Mesenchymal stem cell (in vitro differentiated cells and primary cell): Measurements from ENCODE around the gene C17orf114.

ENCODE experiments used
- DNase-seq: peaks from one replicate; pipeline ENCODE4 v3.0.0-alpha.2; 2013
- H2AFZ ChIP-seq: one replicate; pipeline ENCODE4 v1.6.1; 2013; ENCODE audit warnings: low read depth, mild to moderate bottlenecking, control low read depth, inconsistent platforms, low read length, moderate library complexity
- H2AK5ac ChIP-seq: 2 replicates; pipeline ENCODE4 v1.6.1; 2013; ENCODE audit warnings: low read length, moderate library complexity, mild to moderate bottlenecking, inconsistent platforms; ENCODE audit not compliant: severe bottlenecking
- H2BK120ac ChIP-seq: one replicate; pipeline ENCODE4 v1.6.1; 2013; ENCODE audit warnings: low read depth, mild to moderate bottlenecking, inconsistent platforms, low read length, moderate library complexity
- H2BK12ac ChIP-seq, 2 experiments: one replicate each; pipeline ENCODE4 v1.6.1; 2013; ENCODE audit warnings: inconsistent platforms in 2 of 2, low read length in 2 of 2, mild to moderate bottlenecking in 2 of 2, moderate library complexity in 2 of 2, control low read depth in 1 of 2
- H2BK15ac ChIP-seq: one replicate; pipeline ENCODE4 v1.6.1; 2013; ENCODE audit warnings: mild to moderate bottlenecking, low read depth, inconsistent platforms; ENCODE audit not compliant: poor library complexity, severe bottlenecking
- H2BK5ac ChIP-seq: 2 replicates; pipeline ENCODE4 v1.6.1; 2013; ENCODE audit warnings: low read depth, mild to moderate bottlenecking, low read length, control low read depth, inconsistent platforms; ENCODE audit not compliant: poor library complexity, severe bottlenecking
- H3K14ac ChIP-seq, 2 experiments: one replicate each; pipeline ENCODE4 v1.6.1; 2013; ENCODE audit warnings: inconsistent platforms in 2 of 2, low read length in 2 of 2, control low read depth in 1 of 2, mild to moderate bottlenecking in 1 of 2, moderate library complexity in 1 of 2
- H3K18ac ChIP-seq, 2 experiments: one replicate each; pipeline ENCODE4 v1.6.1; 2013; ENCODE audit warnings: inconsistent platforms in 2 of 2, low read length in 2 of 2, control low read depth in 1 of 2, low read depth in 1 of 2, mild to moderate bottlenecking in 1 of 2
- H3K23ac ChIP-seq, 2 experiments: one replicate each; pipeline ENCODE4 v1.6.1; 2013; ENCODE audit warnings: inconsistent platforms in 2 of 2, low read length in 2 of 2, mild to moderate bottlenecking in 2 of 2, moderate library complexity in 2 of 2, control low read depth in 1 of 2
- H3K27ac ChIP-seq: 2 replicates; pipeline ENCODE4 v1.5.1; 2013; ENCODE audit warnings: mild to moderate bottlenecking, moderate library complexity, low read length, control low read depth, inconsistent platforms; ENCODE audit not compliant: poor library complexity, severe bottlenecking
- H3K27me3 ChIP-seq, 2 experiments: 2 replicates each; pipeline versions ENCODE4 v1.6.1 to v1.7.0; 2013; ENCODE audit warnings: low read length in 2 of 2, mild to moderate bottlenecking in 2 of 2, moderate library complexity in 2 of 2, control low read depth in 1 of 2, inconsistent platforms in 1 of 2; ENCODE audit not compliant: control insufficient read depth in 1 of 2, insufficient read depth in 1 of 2
- H3K36me3 ChIP-seq, 2 experiments: 2 replicates each; pipeline versions ENCODE4 v1.6.1 to v1.7.0; 2013; ENCODE audit warnings: low read length in 2 of 2, control low read depth in 1 of 2, inconsistent platforms in 1 of 2, low read depth in 1 of 2, mild to moderate bottlenecking in 1 of 2; ENCODE audit not compliant: insufficient read depth in 2 of 2, control insufficient read depth in 1 of 2
- H3K4ac ChIP-seq, 2 experiments: one replicate each; pipeline ENCODE4 v1.6.1; 2013; ENCODE audit warnings: inconsistent platforms in 2 of 2, low read length in 2 of 2, mild to moderate bottlenecking in 2 of 2, moderate library complexity in 2 of 2, control low read depth in 1 of 2, low read depth in 1 of 2
- H3K4me1 ChIP-seq: 2 replicates; pipeline ENCODE4 v1.6.1; 2013; ENCODE audit warnings: low read depth, low read length, control low read depth; ENCODE audit not compliant: control insufficient read depth, insufficient read depth
- H3K4me2 ChIP-seq: 2 replicates; pipeline ENCODE4 v1.6.1; 2013; ENCODE audit warnings: low read length, mild to moderate bottlenecking, inconsistent platforms; ENCODE audit not compliant: poor library complexity, severe bottlenecking
- H3K4me3 ChIP-seq, 2 experiments: 2 replicates each; pipeline versions ENCODE4 v1.5.1 to v1.7.0; 2013; ENCODE audit warnings: low read length in 2 of 2, mild to moderate bottlenecking in 2 of 2, control low read depth in 1 of 2, low read depth in 1 of 2; ENCODE audit not compliant: insufficient read depth in 1 of 2
- H3K79me1 ChIP-seq: replicated peaks from 2 replicates; pipeline ENCODE4 v1.6.1; 2013; ENCODE audit warnings: mild to moderate bottlenecking, control low read depth, low read length, inconsistent platforms; ENCODE audit not compliant: poor library complexity, severe bottlenecking
- H3K9ac ChIP-seq: 2 replicates; pipeline ENCODE4 v1.7.0; 2013; ENCODE audit warnings: mild to moderate bottlenecking, low read length, moderate library complexity
- H3K9me3 ChIP-seq: 2 replicates; pipeline ENCODE4 v1.7.0; 2013; ENCODE audit warnings: mild to moderate bottlenecking, low read length; ENCODE audit not compliant: control insufficient read depth
- H4K8ac ChIP-seq: one replicate; pipeline ENCODE4 v1.6.1; 2013; ENCODE audit warnings: inconsistent platforms, mild to moderate bottlenecking, low read length, moderate library complexity
- H4K91ac ChIP-seq: one replicate; pipeline ENCODE4 v1.6.1; 2013; ENCODE audit warnings: mild to moderate bottlenecking, low read length, inconsistent platforms
- WGBS: methylation state at CpG from one replicate; pipeline ENCODE4 v1.1.7; 2013; ENCODE audit warnings: mixed read lengths; 5-methylcytosine and 5-hydroxymethylcytosine counted together

Gene C17orf114

DNA sequence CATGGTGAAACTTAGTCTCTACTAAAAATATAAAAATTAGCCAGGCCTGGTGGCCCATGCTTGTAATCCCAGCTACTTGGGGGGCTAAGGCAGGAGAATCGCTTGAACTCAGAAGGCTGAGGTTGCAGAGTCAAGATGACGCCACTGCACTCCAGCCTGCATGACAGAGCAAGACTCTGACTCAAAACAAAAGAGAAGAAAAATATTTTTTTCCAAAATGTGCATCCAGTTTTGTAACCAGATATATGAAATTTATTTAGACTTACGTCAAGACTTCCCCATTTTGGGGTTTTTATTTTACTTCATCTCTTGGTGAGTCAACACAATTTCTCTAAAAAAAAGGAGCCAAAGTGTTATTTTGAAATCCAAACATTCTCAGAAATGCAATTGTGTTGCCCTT is 35.9 kb downstream of the C17orf114 start:
- no peak overlapping the region for H3K14ac ChIP-seq

DNA sequence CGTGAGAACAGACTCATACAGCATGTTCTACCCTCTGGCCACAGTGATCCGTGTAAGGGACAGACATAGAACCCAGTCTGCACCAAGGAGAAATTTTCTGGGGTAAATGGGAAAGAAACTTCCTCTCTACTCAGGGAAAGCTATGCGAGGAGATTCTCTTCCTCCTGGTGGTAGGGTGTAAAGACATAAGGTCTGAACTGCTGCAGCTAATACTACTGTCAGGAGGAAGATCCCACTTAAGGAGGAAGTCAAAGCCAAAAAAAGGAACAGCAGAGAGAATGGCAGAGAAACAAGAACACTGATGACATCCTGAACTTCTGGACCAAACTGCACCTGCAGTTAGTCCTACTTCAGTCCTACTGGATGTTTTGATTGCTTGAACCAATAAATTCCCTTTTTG is 37.5 kb downstream of the C17orf114 start:
- Histone ChIP-seq H3K27me3 (peaks cover 5 to 14% of the 10 kb centered on the region in 2 experiments), H3K14ac (no peak overlapping the region), H3K79me1 (no peaks in the 10 kb centered on the region), H3K9me3 (no peaks in the 10 kb centered on the region), H2AFZ (no peak overlapping the region), H3K27ac (no peak overlapping the region), H2BK15ac (no peak overlapping the region), H4K8ac (no peak overlapping the region), H3K4me1 (no peaks in the 10 kb centered on the region), H3K4me3 (no peak overlapping the region), H2BK12ac (no peak overlapping the region), H3K4ac (no peak overlapping the region), H2BK5ac (no peak overlapping the region), H3K23ac (no peak overlapping the region), H3K9ac (no peak overlapping the region), H3K36me3 (no peaks in the 10 kb centered on the region), H3K4me2 (no peak overlapping the region), H4K91ac (no peak overlapping the region), H2AK5ac (no peak overlapping the region), H2BK120ac (no peak overlapping the region), H3K18ac (no peak overlapping the region)
- 82% methylated on average over 3 of the region's 3 CpGs for WGBS
- no peak for DNase-seq

More for the DNA sequence above, 35.9 kb downstream of the C17orf114 start:
- Histone ChIP-seq H3K4me3 (no peak overlapping the region), H4K91ac (no peak overlapping the region), H3K9me3 (no peaks in the 10 kb centered on the region), H2BK12ac (no peak overlapping the region), H2AK5ac (no peak overlapping the region), H3K9ac (no peak overlapping the region), H3K4me2 (no peak overlapping the region), H3K79me1 (no peaks in the 10 kb centered on the region), H2BK5ac (no peak overlapping the region), H3K23ac (no peak overlapping the region), H3K18ac (no peak overlapping the region), H3K36me3 (no peaks in the 10 kb centered on the region), H3K4me1 (no peaks in the 10 kb centered on the region), H2BK120ac (no peak overlapping the region), H3K27ac (no peak overlapping the region), H2BK15ac (no peak overlapping the region), H3K27me3 (peaks cover 9 to 15% of the 10 kb centered on the region in 2 experiments), H4K8ac (no peak overlapping the region), H3K4ac (no peak overlapping the region), H2AFZ (no peak overlapping the region)
- 83% methylated on average over 2 of the region's 3 CpGs for WGBS
- DNase-seq: no peak

DNA sequence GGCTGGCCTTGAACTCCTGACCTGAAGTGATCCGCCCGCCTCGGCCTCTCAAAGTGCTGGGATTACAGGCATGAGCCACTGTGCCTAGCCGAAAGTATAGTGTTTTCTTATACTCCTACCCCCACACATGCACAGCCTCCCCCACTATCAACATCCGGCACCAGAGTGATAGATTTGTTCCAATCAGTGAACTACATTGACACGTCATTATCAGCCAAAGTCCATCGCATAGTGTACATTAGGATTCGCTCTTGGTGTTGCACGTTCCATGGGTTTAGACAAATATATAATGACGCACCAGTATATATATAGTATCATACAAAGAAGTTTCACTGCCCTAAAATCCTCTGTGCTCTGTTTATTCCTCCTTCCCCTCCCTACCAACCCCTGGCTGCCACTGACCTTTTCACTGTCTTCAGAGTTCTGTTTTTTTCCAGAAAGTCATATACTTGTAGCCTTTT is 42.3 kb downstream of the C17orf114 start:
- WGBS: 95% methylated on average over 10 of the region's 10 CpGs
- no peak overlapping the region for H3K23ac ChIP-seq
- no peak overlapping the region for H3K18ac ChIP-seq
- no peak overlapping the region for H3K4ac ChIP-seq
- H3K27ac ChIP-seq: no peak overlapping the region
- H2BK120ac ChIP-seq: no peak overlapping the region
- H4K91ac ChIP-seq: no peak overlapping the region
- H3K9ac ChIP-seq: no peak overlapping the region
- H4K8ac ChIP-seq: no peak overlapping the region
- H2AFZ ChIP-seq: no peak overlapping the region
- no peak overlapping the region for H3K4me3 ChIP-seq
- H2BK5ac ChIP-seq: no peak overlapping the region
- DNase-seq: no peak
- no peak overlapping the region for H2BK12ac ChIP-seq
- H3K4me1 ChIP-seq: no peaks in the 10 kb centered on the region
- H3K4me2 ChIP-seq: no peak overlapping the region
- H3K79me1 ChIP-seq: no peaks in the 10 kb centered on the region
- H2AK5ac ChIP-seq: no peak overlapping the region
- no peaks in the 10 kb centered on the region for H3K36me3 ChIP-seq
- peaks cover 20 to 48% of the 10 kb centered on the region in 2 experiments for H3K27me3 ChIP-seq
- H3K9me3 ChIP-seq: no peaks in the 10 kb centered on the region
- no peak overlapping the region for H3K14ac ChIP-seq
- no peak overlapping the region for H2BK15ac ChIP-seq

DNA sequence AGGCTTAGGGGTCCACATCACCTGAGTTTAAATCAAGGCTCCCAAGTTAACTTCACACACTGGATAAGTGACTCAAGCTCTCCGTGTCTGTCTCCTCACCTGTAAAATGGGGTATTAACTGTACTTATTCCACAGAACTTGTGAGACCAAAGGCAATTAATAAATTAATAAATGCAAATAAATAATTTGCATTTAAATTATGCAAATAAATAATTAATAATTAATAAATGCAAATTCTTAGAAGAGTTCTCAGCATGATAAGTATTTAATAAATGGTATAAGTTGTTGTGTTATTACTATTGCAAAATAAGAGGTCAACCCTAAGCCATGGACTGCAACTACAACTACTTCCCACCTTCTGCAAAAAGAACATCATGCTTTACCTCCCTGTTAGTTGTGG is 48.7 kb downstream of the C17orf114 start:
- Histone ChIP-seq H3K4ac (no peak overlapping the region), H3K79me1 (no peaks in the 10 kb centered on the region), H3K9me3 (no peaks in the 10 kb centered on the region), H3K18ac (no peak overlapping the region), H2BK12ac (no peak overlapping the region), H3K14ac (no peak overlapping the region), H2AFZ (no peak overlapping the region), H2BK15ac (no peak overlapping the region), H2BK5ac (no peak overlapping the region), H2BK120ac (no peak overlapping the region), H3K27me3 (peaks cover 35 to 80% of the 10 kb centered on the region in 2 experiments), H3K4me2 (no peak overlapping the region), H2AK5ac (no peak overlapping the region), H3K36me3 (no peaks in the 10 kb centered on the region), H3K27ac (no peak overlapping the region), H3K4me1 (no peaks in the 10 kb centered on the region), H3K9ac (no peak overlapping the region), H4K8ac (no peak overlapping the region), H3K23ac (no peak overlapping the region), H3K4me3 (no peak overlapping the region), H4K91ac (no peak overlapping the region)
- no peak for DNase-seq
- no CpG with 5 or more reads among the region's 1 CpG for WGBS
